GM18909 (cell line): ENCODE measurements around the gene PEAK1.
"Not testable (repeated sequence)": the region's sequence is repeated elsewhere in the genome, so short reads cannot be mapped to it uniquely, and the experiment has no call there.

Experiments
- ATAC-seq: cut with Tn5 transposase; IDR thresholded peaks from one replicate; pipeline ENCODE4 v1.9.1; 2021; ENCODE audit warnings: mild to moderate bottlenecking; ENCODE audit not compliant: unreplicated experiment, poor library complexity

PEAK1 gene

GRCh38 chr15:77312523-77312922, 107.4 kb downstream of the PEAK1 start:
- ATAC-seq = no peak

GRCh38 chr15:77311618-77312398, 108.1 kb downstream of the PEAK1 start:
- no peak for ATAC-seq

- ATAC-seq = no peak
Measured at GRCh38 chr15:77311020-77311419, 108.9 kb downstream of the PEAK1 start.

- ATAC-seq = no peak
Measured at GRCh38 chr15:77309392-77309791, 110.5 kb downstream of the PEAK1 start.

- no peak for ATAC-seq
Measured at GRCh38 chr15:77305953-77306352, 114.0 kb downstream of the PEAK1 start.

GRCh38 chr15:77296773-77297337, 123.0 kb downstream of the PEAK1 start:
- ATAC-seq = no peak

- no peak for ATAC-seq
Measured at GRCh38 chr15:77295446-77295845, 124.5 kb downstream of the PEAK1 start.

GRCh38 chr15:77292969-77293558, 126.8 kb downstream of the PEAK1 start:
- ATAC-seq = no peak

GRCh38 chr15:77291107-77291506, 128.8 kb downstream of the PEAK1 start:
- no peak for ATAC-seq

GRCh38 chr15:77287385-77287784, 132.5 kb downstream of the PEAK1 start:
- ATAC-seq = no peak

GRCh38 chr15:77285057-77285997, 134.6 kb downstream of the PEAK1 start:
- no peak for ATAC-seq

GRCh38 chr15:77282333-77282732, 137.6 kb downstream of the PEAK1 start:
- ATAC-seq = no peak

- no peak for ATAC-seq
Measured at GRCh38 chr15:77276943-77277342, 143.0 kb downstream of the PEAK1 start.

GRCh38 chr15:77276096-77276495, 143.8 kb downstream of the PEAK1 start:
- no peak for ATAC-seq

GRCh38 chr15:77273136-77273535, 146.8 kb downstream of the PEAK1 start:
- ATAC-seq = not testable (repeated sequence)

- ATAC-seq = no peak
Measured at GRCh38 chr15:77266708-77267386, 153.1 kb downstream of the PEAK1 start.

GRCh38 chr15:77255385-77255784, 164.5 kb downstream of the PEAK1 start:
- no peak for ATAC-seq

GRCh38 chr15:77251662-77252061, 168.2 kb downstream of the PEAK1 start:
- ATAC-seq = no peak

- ATAC-seq = no peak
Measured at GRCh38 chr15:77247116-77247515, 172.8 kb downstream of the PEAK1 start.
